Upper lobe of left lung (tissue), 6 donors: Measurements from ENCODE around the gene SPATA22. TPM values are rescaled to one million over a fixed set of nuclear protein-coding genes. Genes with fewer than 3 reads are reported as not detected.
"Not testable (repeated sequence)": the region's sequence is repeated elsewhere in the genome, so short reads cannot be mapped to it uniquely, and the experiment has no call there.

Experiments used
- ATAC-seq, 2 donors: fragments of 200-7000 bp; cut with Tn5 transposase; one replicate each; pipeline ENCODE4 v1.9.1; 2022; ENCODE audit warnings: mild to moderate bottlenecking in 2 of 2, moderate library complexity in 2 of 2; ENCODE audit not compliant: low FRiP score in 2 of 2
- DNase-seq, 2 donors: peaks; one replicate each; pipeline ENCODE4 v3.0.0-alpha.2; 2019 to 2020
- H3K27ac ChIP-seq, 4 donors: fragments of 200-600 bp; sonication (generic); one replicate each; pipeline ENCODE4 v1.5.1; 2016 to 2019
- H3K27me3 ChIP-seq, 4 donors: fragments of 200-600 bp; sonication (generic); one replicate each; pipeline ENCODE4 v1.5.1; 2017 to 2019
- H3K36me3 ChIP-seq, 4 donors: fragments of 200-600 bp; sonication (generic); one replicate each; pipeline ENCODE4 v1.5.1; 2016 to 2019
- H3K4me1 ChIP-seq, 4 donors: fragments of 200-600 bp; sonication (generic); one replicate each; pipeline ENCODE4 v1.5.1; 2018 to 2019
- H3K4me3 ChIP-seq, 4 donors: fragments of 200-600 bp; sonication (generic); one replicate each; pipeline ENCODE4 v1.5.1; 2017 to 2019; ENCODE audit warnings: mild to moderate bottlenecking in 2 of 4, moderate library complexity in 1 of 4
- H3K9me3 ChIP-seq, 4 donors: fragments of 200-600 bp; sonication (generic); one replicate each; pipeline ENCODE4 v1.5.1; 2018 to 2019
- CTCF ChIP-seq, 6 experiments: fragments of 450-650 bp in 4 of 6; fragments of 200-600 bp in 2 of 6; sonication (generic) in 2 of 6; IDR thresholded peaks; one replicate each; pipeline ENCODE4 v1.5.1; 2016 to 2019; ENCODE audit warnings: antibody characterized with exemption in 6 of 6
- EP300 ChIP-seq, 4 donors: sonication (generic); formaldehyde crosslinking; IDR thresholded peaks; one replicate each; pipeline ENCODE4 v1.5.1; 2017; ENCODE audit warnings: antibody characterized with exemption in 4 of 4, control low read depth in 2 of 4
- POLR2A ChIP-seq, 4 donors: fragments of 450-650 bp; IDR thresholded peaks; one replicate each; pipeline ENCODE4 v1.5.1; 2016 to 2017; ENCODE audit warnings: antibody characterized with exemption in 4 of 4, mild to moderate bottlenecking in 2 of 4
- POLR2AphosphoS5 ChIP-seq, 2 donors: sonication (generic); formaldehyde crosslinking; IDR thresholded peaks; one replicate each; pipeline ENCODE4 v1.5.1; 2017; ENCODE audit warnings: antibody characterized with exemption in 2 of 2
- WGBS, 2 donors: methylation state at CpG; one replicate each; pipeline ENCODE4 v1.1.5; 2017 to 2018; 5-methylcytosine and 5-hydroxymethylcytosine counted together
- total RNA-seq, 6 donors: library from RNA; depleted of rRNA in 4 of 6; stranded (reverse); fragments of >200 nt in 4 of 6; gene quantifications; one replicate each; pipeline versions ENCODE4 v1.1.0 to v1.2.1, GENCODE V29; 2016 to 2021
- donor health status: DM: no; HTN: no; CAD: no; lungs with moderate emphysema.
- donor health status: DM: no; HTN: yes; CAD: no; lungs with severe emphysema.

SPATA22 gene
- total RNA-seq, 6 donors from 2014 or later, result 0.20 to 2.1 TPM; not detected in 4

GRCh38 chr17:3469529-3469928, 2.1 kb downstream of the SPATA22 start:
- no peak for DNase-seq
- TF ChIP-seq POLR2A (IDR thresholded peaks at IDR 0.05), result no peak
- peaks cover 0 to 1% (median 0%) of the 10 kb centered on the region in 4 donors for H3K4me1 ChIP-seq
- no peak overlapping the region for H3K27ac ChIP-seq
- no peaks in the 10 kb centered on the region for H3K36me3 ChIP-seq
- ATAC-seq, result no peak
- WGBS, 2 donors, result 70 to 72% methylated on average over 5 of the region's 5 CpGs
- H3K9me3 ChIP-seq, result no peaks in the 10 kb centered on the region
- no peaks in the 10 kb centered on the region for H3K27me3 ChIP-seq
- no peak overlapping the region for H3K4me3 ChIP-seq

- H3K36me3 ChIP-seq, H3K27ac ChIP-seq, DNase-seq: not testable (repeated sequence)
These were observed 5.3 kb downstream of the SPATA22 start for GRCh38 chr17:3466355-3466754.

GRCh38 chr17:3448059-3448665, 23.5 kb downstream of the SPATA22 start:
- Histone ChIP-seq H3K4me3 (no peak overlapping the region), H3K27ac (no peak overlapping the region), H3K27me3 (no peaks in the 10 kb centered on the region), H3K36me3 (no peaks in the 10 kb centered on the region), H3K9me3 (no peaks in the 10 kb centered on the region), H3K4me1 (no peaks in the 10 kb centered on the region)
- no peak for TF ChIP-seq EP300 (IDR thresholded peaks at IDR 0.05)
- no peak for TF ChIP-seq POLR2AphosphoS5 (IDR thresholded peaks at IDR 0.05)
- no peak for TF ChIP-seq CTCF (IDR thresholded peaks at IDR 0.05)
- no peak for TF ChIP-seq POLR2A (IDR thresholded peaks at IDR 0.05)
- WGBS, 2 donors, result 47 to 59% methylated on average over 2 of the region's 2 CpGs
- ATAC-seq (no peak), DNase-seq (no peak)

More at GRCh38 chr17:3466355-3466754, 5.3 kb downstream of the SPATA22 start:
- not testable (repeated sequence) for H3K9me3 ChIP-seq, ATAC-seq, H3K4me1 ChIP-seq, H3K27me3 ChIP-seq, H3K4me3 ChIP-seq
- WGBS, 2 donors, result 86 to 93% methylated on average over 1 of the region's 1 CpG

- no peak for TF ChIP-seq POLR2A (IDR thresholded peaks at IDR 0.05)
- TF ChIP-seq CTCF (IDR thresholded peaks at IDR 0.05), result no peak
- no peak for TF ChIP-seq EP300 (IDR thresholded peaks at IDR 0.05)
- no peak for TF ChIP-seq POLR2AphosphoS5 (IDR thresholded peaks at IDR 0.05)
These were observed 24.0 kb downstream of the SPATA22 start for GRCh38 chr17:3447625-3448024.

GRCh38 chr17:3440451-3440850, 31.2 kb downstream of the SPATA22 start:
- no peak for DNase-seq
- Histone ChIP-seq H3K27me3 (no peaks in the 10 kb centered on the region), H3K9me3 (no peaks in the 10 kb centered on the region), H3K27ac (no peak overlapping the region), H3K4me3 (no peak overlapping the region), H3K4me1 (no peaks in the 10 kb centered on the region), H3K36me3 (no peaks in the 10 kb centered on the region)
- no peak for ATAC-seq
- 58 to 69% methylated on average over 2 of the region's 2 CpGs for WGBS, 2 donors
- TF ChIP-seq EP300 (IDR thresholded peaks at IDR 0.05), result no peak
- TF ChIP-seq CTCF (IDR thresholded peaks at IDR 0.05), result no peak
- no peak for TF ChIP-seq POLR2AphosphoS5 (IDR thresholded peaks at IDR 0.05)
- no peak for TF ChIP-seq POLR2A (IDR thresholded peaks at IDR 0.05)

More at GRCh38 chr17:3447625-3448024, 24.0 kb downstream of the SPATA22 start:
- Histone ChIP-seq H3K4me3 (no peak overlapping the region), H3K36me3 (no peaks in the 10 kb centered on the region), H3K9me3 (no peaks in the 10 kb centered on the region), H3K4me1 (no peaks in the 10 kb centered on the region), H3K27me3 (no peaks in the 10 kb centered on the region), H3K27ac (no peak overlapping the region)
- ATAC-seq (no peak), DNase-seq (no peak)
- WGBS, 2 donors, result 49 to 50% methylated on average over 2 of the region's 2 CpGs

- no peaks in the 10 kb centered on the region for H3K9me3 ChIP-seq
- H3K27ac ChIP-seq, result no peak overlapping the region
- no peak overlapping the region for H3K4me3 ChIP-seq
These were observed 33.3 kb downstream of the SPATA22 start for GRCh38 chr17:3438368-3438767.

More at GRCh38 chr17:3438368-3438767, 33.3 kb downstream of the SPATA22 start:
- TF ChIP-seq POLR2AphosphoS5 (IDR thresholded peaks at IDR 0.05), result no peak
- no peak for TF ChIP-seq EP300 (IDR thresholded peaks at IDR 0.05)
- no peak for TF ChIP-seq CTCF (IDR thresholded peaks at IDR 0.05)
- no peak for TF ChIP-seq POLR2A (IDR thresholded peaks at IDR 0.05)
- Histone ChIP-seq H3K27me3 (no peaks in the 10 kb centered on the region), H3K4me1 (no peaks in the 10 kb centered on the region), H3K36me3 (no peaks in the 10 kb centered on the region)
- DNase-seq, result no peak
- ATAC-seq, result no peak
- 67 to 70% methylated on average over 1 of the region's 1 CpG for WGBS, 2 donors
